Skin of body (tissue), 2 donors: ENCODE results near the gene ZFYVE21. TPM values are rescaled to one million over a fixed set of nuclear protein-coding genes. Genes with fewer than 3 reads are reported as not detected.
A peak's percentile ranks its signal among the peaks of the same experiment; 100 is the strongest.

Source experiments
- DNase-seq: peaks from one replicate; lab custom pipeline; 2025; lab: John Stamatoyannopoulos, UW
- total RNA-seq: library from RNA; depleted of rRNA; stranded (reverse); fragments of >200 nt; gene quantifications from one replicate; pipeline ENCODE4 v1.2.3, GENCODE V29; 2014

Gene ZFYVE21
- total RNA-seq, 1 donor from 2014 or later, result 47.4 TPM

DNA sequence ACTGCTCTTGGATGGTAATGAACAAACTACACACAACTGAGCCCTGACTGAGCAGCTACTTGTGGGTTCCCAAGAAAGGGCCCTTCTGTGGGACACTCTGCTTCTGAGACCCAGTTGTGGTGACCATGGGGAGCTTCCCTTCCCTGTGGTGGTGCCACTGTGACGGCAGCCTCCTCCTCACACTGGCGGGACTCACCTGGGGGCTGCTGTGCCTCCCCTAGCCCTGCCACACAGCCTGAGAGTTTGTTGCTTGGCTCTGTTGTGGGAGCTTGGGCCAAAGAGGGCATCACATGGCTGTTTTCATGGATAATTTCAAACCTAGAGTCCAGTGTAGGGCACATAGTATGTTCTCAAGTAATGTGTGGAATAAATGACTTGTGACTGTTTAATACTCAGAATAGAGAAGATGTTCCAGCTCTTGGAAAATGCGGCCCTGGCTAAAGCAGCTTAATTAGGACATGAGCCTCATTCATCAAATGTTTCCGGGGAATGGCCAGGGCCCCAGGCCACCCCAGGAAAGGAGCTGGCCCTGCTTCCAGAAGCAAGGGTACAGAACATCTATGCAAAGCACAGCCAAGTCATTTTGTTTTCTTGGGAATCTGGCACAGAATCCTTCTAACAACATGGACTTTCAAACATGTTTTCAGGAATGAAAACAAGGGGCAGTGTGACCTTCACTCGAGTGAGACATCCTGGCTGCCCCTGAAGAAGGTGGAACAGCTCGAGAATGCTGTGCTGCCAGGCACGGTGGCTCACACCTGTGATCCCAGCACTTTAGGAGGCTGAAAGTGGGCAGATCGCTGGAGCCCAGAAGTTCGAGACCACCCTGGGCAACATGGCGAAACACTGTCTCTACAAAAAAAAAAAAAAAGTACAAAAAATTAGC is 21.2 kb downstream of the ZFYVE21 start:
- DNase-seq, result no peak

DNA sequence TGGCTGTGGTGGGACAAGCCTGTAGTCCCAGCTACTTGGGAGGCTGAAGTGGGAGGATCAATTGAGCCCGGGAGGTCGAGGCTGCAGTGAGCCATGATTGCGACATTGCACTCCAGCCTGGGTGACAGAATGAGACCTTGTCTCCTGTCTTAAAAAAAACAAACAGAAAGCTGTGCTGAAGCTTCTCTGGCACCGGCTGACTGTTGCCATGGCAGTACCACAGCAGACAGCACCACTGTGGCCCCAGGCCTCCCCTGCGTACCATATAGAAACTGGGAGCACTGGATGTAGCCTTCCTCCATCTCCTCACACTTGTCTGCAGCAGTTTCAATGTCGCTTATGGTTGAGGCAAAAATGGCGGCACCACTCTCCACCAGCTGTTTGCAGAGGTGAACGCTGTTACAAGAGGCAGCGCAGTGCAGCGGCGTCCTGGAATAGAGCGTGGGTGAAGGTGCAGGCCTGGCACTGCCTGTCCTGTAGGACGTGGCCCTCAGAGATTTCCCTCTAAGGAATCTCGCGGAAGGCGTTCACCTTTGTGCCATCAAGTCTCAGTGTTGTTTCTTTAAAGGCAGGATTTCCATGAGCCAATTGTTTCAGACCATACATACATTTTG is 21.9 kb downstream of the ZFYVE21 start:
- DNase-seq, result no peak

DNA sequence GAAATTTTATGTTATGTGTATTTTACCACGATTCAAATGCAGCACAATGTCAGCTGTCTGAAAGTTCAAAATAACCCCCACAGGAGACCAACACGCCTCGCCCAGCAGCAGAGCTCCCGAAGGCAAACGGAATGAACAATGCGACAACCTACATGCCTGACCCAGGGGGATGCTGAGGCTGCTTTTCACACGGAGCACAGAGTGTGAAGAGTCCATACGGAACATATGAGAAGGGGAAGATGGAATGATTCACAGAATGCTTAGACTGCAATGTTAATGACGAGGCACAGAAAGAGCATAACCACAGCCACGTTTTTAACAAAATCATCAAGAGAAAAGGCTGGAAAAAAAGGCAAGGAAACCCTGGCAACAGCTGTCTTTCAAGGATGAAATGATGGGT is 22.6 kb downstream of the ZFYVE21 start:
- DNase-seq, result peak; percentile 44

DNA sequence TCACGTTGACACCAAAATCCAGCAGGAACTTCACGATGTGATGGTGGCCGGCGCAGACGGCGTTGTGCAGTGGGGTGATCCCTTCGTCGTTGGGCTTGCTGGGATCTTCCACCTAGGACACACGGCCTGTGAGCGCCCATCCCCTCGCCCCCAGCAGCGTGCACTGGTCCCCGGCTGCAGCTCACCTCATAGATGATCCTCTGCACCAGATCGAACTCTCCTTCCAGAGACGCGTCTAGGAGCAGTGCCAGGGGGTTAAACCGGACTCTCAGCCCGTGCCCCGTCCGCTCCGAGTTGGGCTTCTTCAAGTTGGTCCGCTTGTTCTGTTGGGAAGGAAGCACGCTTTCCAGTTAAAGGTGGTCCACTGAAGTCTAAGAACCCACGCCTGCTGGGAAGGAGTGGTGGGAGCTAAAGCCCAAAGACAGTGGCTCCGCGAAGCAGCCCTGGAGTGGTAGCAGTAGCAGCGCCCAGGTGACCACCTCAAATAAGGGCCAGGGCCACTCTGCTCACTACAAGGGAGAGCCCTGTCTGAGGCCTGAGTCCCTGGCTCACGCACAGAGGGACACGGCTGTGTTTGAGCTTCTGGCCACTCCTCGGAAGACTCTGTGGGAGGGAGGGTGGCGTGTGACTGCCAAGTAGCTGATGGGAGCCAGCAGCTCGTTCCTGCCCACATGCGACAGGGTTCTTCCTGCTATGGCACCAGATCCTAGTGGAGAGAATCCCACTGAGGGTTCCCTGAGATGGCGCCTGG is 23.3 kb downstream of the ZFYVE21 start:
- no peak for DNase-seq

DNA sequence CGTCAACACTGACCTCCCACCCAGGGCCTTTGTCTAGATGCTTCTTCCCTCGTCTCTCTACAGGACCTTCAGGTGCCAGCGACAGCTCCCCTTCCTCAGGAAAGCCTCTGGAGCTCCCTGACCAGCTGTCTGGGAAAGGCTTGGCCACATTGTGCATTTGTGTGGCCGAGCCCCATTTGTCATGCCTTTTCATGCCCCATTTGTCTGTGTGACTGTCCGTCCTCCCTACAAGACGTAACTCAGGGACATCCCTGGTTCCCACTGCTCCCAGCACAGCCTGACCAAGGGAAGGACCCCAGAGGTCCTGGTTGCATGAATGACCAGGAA is 23.8 kb downstream of the ZFYVE21 start:
- no peak for DNase-seq

DNA sequence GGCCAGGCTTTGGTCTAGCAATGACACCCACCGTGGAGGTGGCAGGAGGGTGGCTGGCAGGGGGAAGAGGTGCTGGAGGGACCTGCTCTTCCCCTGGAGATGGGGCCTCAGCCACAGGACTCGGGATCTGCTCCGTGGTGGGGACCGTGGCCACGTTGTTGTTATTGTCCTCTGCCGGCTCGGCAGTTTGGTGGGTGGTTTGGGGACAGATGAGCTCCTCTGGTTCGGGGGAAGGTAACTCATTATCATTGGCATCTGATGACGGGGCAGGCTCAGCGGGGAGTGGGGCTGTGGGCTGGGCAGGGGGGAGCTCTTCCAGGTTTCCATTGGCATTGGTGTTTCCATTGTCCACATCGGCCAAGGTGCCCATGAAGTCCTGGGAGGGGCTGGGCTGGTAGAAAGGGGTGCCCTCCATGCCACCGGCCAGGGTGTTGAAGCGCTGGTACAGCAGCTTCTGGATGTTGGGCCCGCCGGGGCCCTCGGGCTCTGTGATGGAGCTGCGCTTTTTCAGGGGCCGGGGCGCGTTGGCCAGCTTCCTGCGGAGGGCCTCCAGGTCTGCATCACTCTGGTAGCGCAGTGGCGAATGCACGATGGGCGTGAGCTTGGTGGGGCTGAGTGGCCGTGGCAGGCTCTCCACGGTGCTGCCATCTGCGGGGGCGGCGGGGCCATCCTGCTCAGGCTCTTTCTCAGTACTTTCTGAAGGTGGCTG is 24.3 kb downstream of the ZFYVE21 start:
- DNase-seq, result no peak

DNA sequence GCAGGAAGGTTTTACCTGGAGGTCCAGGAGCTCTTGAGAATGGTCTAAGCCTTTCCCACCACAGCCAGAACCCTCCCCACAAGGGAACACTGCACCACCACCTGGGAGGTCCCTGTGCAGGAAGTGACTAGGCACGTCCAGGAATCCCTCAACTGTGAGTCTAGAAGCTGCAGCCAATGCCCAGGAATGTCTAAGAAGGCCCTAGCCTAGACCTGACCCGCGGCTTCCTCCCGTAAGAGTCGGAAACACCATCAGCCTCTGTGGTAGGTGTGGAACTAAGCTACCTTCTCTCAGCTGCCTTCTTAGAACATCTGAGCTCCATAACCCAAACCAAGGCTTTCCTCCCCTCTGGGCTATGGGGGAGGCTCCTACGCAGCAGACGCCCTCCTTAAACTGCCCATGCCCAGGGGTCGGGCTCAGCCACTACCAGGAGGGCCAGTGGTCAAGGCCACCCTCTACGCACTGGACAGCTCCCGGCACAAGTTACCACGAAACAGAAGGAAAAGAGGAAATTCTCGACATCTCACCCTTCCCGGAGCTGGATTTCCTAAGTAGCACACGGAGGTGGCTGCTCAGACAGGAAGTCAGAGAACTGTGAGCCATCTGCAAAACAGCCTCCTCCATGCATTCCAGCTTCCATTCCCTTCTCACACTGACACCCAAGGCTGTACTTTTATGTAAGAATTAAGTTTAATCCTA is 25.5 kb downstream of the ZFYVE21 start:
- no peak for DNase-seq

DNA sequence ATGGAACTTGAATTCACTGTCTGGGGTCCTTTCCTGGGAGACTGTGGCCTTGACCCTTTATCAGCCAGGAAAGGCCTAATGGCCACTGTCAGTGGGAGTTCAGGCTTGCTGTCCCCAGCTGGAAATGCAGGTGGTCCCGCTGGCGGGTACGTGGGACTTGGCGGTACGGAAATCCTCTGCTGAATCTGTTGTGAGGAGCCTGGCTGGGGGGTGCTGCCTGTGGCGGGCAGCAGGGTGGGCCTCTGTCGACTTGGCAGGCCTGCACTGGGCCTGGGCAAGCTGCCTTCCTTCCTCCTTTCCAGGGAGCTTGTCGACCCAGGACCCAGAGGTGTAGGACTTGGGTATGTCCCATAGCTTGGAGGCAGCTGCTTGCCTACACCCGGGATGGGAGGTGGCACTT is 26.3 kb downstream of the ZFYVE21 start:
- DNase-seq, result no peak

DNA sequence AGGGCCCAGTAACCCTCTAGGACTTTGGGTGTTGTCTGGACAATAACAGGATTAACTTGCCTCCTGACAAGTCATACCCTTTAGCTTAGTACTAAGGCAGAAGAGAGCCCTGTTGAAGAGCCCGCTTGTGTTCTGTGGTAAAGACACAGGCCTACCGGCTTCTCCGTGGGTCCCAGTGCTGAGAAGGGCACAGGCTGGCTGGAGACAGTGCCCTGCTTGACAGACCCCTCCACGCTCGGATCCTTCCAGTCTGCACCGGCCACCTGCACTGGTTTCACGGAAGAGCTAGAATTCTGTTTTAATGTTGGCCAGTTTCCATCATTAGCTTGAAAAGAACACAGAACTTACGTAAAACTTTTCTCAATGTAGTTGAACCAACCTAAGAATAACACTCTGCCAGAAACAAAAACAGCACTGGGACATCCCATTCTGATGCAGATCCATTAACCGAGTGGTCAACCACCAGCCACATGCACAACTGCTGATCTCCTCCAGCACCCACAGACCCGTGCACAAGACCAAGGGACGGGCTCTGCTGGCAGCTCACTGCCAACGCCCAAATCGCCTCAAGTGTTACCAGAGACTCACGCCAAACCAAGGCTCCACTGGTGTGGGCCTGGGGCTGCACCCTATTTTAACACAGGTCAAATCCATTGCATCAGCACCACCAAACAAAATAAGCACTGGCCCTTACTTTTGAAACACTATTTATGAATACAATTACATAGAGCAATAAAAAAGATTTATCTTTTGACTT is 27.1 kb downstream of the ZFYVE21 start:
- no peak for DNase-seq

DNA sequence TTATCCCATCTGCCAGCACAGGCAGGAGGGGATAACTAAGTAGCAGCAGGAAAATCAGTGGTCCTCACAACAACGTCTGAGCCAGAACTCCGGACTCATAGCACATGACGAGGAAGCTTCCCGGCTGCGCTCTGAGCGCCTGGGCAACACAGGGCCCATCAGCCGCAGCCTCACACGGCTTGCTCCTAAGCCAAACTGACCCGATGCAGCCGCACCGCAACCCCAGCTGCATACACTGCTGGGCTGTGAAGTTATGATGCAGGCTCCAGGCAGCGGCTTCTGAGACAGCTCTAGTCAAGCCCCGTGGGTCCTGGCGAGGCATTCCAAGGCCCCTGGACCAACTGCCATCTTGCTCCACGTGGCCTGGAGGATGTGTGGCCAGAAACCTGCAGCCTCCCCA is 28.1 kb downstream of the ZFYVE21 start:
- no peak for DNase-seq

DNA sequence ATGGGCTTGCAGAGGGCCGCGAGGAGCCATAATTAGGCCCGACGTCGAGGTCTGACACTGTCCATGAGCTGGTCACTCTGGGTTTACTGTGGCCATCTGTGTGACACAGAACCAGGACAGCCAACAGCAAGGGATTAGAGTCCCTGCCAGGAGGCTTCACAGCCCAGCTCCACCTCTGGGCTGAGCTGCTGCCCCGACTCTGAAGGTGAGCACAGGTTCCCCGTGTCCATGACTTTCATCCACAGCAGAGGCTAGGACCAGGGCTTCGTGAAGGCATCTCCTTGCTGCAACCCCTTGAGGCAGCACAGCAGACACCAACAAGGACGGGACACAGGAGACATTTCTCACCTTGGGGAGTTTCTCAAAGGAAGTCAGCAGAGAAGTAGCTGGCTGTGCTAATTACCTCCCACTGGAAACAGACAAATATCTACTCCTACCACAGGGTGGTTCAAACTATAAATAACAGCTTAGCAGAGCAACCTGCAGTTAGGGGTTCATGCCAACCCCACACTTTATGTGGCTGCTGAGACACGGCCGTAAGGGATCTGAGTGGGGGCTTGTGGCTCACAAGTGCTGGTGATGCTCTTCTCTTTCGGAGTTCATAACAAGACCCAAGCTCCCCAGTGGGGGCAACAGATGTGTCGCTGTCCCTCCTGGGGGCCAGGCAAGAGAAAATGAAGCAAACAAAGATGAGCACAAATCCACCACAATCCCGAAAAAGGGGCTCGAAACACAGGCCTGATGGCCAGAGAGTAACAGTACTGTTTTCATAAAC is 29.2 kb downstream of the ZFYVE21 start:
- no peak for DNase-seq

DNA sequence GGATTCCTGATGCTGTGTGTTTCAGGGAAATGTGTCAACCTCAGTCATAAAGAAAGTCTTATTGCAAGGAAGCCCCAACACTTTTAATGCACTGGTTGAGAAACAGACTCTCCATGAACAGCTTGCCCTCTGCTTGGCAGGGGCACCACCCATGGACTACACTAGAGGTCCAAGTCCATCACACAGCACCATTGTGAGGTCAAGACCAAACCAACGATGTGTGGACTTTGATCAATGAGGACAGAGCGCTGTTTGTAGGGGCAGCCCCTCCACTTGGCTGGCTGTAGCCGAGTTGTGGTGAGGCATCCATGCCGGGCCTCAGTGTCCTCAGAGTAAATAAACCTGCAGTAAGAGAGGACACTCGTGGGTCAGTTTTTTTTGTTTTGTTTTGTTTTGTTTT is 29.8 kb downstream of the ZFYVE21 start:
- no peak for DNase-seq

DNA sequence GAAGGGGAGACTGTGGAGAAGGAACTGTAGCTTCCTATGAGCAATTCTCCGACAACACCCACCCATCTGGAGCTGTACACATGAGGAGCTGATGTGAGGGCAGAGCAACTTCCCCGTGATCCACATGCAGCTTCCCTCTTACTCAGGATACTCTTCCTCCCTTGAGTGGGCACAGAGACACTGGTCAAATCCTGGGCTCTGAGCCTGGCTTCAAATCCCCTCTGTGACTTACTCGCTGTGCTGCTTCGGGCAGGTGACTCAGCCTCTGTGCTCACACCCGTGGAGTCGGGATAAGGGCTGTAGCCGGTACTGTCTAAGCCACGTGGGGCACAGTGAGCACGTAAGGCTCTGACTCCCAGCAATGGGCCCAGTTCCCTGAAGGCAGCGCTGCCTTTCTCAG is 31.1 kb downstream of the ZFYVE21 start:
- no peak for DNase-seq

DNA sequence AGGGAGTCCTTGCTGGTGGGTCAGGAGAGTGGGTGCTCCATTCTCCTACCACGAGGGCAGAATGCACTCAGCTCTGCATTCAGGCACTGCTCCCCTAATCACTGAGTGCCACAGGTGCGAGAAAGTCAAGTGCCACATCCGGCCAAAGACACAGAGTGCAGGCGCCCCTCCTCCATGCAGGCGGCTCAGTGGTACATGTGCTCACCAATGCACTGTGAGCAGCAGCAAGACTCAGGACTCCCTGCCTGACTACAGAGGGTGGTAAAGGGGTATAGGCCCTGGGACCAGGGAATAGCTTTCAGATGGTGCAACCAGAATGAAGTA is 32.9 kb downstream of the ZFYVE21 start:
- no peak for DNase-seq

DNA sequence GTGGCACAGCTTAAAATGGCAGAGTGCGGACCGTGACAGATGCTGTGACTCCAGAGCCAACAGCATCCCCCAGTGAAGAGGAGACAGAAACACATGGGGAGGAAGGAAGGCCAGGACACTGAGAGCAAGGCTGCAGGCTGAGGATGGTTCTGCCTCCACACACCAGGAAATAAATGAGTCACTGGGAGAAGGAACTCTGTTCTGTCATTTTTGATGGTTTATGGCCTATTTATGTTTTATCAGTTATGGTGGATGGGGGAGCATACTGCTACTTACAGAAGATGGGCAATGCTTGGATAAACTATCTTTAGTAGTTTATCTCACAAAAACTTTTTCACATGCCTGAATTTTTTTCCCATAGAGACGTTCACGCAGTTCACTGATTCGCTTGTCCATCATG is 33.8 kb downstream of the ZFYVE21 start:
- DNase-seq, result no peak

DNA sequence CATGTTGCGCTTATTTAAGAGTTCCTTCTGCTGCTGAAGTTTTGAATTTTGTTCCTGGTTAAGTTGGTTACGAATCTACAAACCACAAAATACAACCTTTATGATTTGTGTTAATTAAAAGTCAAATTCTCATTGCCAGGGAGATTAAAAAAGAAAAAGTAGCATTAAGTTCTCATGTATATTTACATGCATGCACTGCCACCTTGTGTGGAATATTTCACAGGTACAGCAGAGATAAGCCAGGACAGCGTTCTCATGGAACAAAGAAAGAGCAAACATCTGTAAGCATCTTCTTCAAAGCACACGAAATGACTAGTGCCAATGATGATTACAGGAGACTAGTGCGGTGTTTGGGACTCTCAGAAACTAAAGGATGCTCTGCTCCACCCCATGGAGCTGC is 34.2 kb downstream of the ZFYVE21 start:
- no peak for DNase-seq

DNA sequence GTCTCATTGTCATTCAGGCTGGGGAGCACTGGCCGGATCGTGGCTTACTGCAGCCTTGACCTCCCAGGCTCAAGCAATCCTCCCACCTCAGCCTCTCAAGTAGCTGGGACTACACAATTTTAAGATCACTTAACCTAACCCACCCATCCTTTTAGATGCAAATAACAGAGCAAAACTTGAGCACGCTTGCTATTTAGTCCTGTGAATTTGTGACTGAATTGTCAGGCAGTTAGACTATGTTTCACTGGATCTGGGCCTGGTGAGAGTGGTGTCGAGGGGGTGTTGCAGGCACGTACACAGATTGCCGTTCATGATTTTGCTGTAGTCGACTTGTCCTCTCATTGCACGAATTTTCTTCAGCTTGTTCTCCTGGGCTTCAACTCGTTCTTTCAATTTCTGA is 38.2 kb downstream of the ZFYVE21 start:
- no peak for DNase-seq

DNA sequence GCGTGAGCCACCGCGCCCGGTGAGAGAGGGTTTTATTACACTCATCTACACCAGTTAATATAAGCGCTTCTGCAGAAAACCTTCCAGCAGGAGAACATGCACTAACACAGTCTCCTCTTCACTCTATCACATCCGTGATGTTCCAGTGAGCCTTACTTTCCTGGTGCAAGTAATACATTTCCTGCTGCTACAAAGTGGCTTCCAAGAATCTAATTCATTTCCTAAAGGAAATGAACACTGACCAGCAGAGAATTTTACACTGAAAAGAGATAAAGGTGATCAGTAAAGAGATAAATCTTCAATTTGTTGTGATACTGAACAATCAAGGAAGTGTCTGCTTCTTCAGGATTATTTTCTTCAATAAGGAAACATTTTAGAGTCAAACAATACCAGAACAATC is 39.5 kb downstream of the ZFYVE21 start:
- DNase-seq, result no peak

DNA sequence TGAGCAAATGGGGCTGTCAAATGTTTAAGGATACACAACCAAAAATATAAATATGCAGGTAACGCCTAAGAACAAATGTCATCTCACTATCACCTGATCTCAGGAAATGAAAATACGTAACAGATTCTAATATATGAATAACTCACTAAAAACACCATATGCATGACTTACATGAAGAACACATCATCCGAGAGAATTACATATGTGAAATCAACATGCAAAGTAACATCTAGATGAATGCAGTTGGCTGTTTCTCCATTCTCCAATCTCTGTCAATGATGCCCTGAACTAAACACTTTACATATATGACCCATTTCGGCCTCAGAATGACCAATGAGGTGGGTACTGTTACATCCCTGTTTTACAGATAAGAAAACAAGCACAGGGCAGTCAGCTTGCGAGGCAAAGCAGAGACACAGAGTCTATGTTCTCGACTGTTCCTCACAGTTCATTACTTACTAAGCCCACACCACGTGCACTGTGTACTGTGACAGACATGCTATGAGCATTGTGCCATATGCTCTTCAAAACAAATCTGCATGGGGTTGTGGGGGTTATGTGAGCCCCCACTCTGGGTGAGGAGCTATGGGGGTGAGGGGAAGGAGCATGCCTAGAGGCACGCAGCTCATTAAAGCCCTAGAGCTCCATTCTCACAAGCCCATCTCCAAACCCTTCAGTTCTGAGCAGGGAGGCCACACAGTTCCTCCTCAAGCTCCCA is 42.6 kb downstream of the ZFYVE21 start:
- no peak for DNase-seq
